ENCODE measurements around the gene AKT1.

AKT1 gene

DNA sequence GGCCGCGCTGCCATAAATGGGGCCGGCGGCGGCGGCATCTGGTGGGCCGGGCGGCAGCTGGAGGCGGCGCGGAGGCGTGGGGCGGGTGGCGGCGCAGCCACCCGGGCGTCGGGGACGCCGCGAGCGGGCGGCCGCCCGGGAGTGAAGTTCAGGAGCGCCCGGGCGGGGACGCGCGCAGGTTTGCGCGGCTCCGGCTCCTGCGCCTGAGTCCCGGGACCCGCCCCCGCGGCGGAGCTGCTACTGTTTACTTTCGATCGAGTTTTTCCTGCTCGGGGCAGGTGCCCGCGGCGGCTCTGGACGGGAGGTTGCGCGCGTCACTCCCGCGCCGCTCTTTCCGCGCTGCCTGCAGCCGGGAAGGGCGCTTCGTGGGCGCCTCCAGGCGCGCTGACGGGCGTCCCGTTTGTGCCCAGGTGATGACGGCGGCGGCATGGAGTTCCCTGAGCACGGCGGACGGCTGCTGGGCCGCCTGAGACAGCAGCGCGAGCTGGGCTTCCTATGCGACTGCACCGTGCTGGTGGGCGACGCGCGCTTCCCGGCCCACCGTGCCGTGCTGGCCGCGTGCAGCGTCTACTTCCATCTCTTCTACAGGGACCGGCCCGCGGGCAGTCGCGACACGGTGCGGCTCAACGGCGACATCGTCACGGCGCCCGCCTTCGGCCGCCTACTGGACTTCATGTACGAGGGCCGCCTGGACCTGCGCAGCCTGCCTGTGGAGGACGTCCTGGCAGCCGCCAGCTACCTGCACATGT lies 5.4 kb upstream of the AKT1 start, which contains the start of gene ZBTB42:
TSS of gene ZBTB42 (plus strand) at position 331 of the 749 bp plus-strand sequence. CDS start at position 428, 97 bp downstream.
- no peaks in the 10 kb centered on the region for H4K20me1 ChIP-seq (ENCODE audit: control insufficient read depth, insufficient read depth, low read depth, low read length)
- TF ChIP-seq, protein P1, sequence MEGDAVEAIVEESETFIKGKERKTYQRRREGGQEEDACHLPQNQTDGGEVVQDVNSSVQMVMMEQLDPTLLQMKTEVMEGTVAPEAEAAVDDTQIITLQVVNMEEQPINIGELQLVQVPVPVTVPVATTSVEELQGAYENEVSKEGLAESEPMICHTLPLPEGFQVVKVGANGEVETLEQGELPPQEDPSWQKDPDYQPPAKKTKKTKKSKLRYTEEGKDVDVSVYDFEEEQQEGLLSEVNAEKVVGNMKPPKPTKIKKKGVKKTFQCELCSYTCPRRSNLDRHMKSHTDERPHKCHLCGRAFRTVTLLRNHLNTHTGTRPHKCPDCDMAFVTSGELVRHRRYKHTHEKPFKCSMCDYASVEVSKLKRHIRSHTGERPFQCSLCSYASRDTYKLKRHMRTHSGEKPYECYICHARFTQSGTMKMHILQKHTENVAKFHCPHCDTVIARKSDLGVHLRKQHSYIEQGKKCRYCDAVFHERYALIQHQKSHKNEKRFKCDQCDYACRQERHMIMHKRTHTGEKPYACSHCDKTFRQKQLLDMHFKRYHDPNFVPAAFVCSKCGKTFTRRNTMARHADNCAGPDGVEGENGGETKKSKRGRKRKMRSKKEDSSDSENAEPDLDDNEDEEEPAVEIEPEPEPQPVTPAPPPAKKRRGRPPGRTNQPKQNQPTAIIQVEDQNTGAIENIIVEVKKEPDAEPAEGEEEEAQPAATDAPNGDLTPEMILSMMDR (IDR thresholded peaks at IDR 0.05; ENCODE audit: low read depth, low read length, poor library complexity, severe bottlenecking) = no peak
- TF ChIP-seq EZH2phosphoT487 (IDR thresholded peaks at IDR 0.05; ENCODE audit: borderline replicate concordance, low read length) = no peak; the same call in 1 of the 2 replicates
- H3K27me3 ChIP-seq (ENCODE audit: control insufficient read depth, low read length) = peaks cover 61% of the 10 kb centered on the region
- H3K79me2 ChIP-seq (ENCODE audit: control insufficient read depth, low read length) = no peaks in the 10 kb centered on the region
- no peaks in the 10 kb centered on the region for H3K9me2 ChIP-seq (replicated peaks; ENCODE audit: control insufficient read depth, low read length)
- peaks cover 12% of the 10 kb centered on the region for H3F3A ChIP-seq (ENCODE audit: control insufficient read depth, insufficient read depth)
- H3K4me1 ChIP-seq (ENCODE audit: control insufficient read depth, low read length) = peaks cover 32% of the 10 kb centered on the region
- H3K4me2 ChIP-seq (ENCODE audit: low read length) = peak within 1 kb of the TSS; percentile 92
- H3K9me3 ChIP-seq (ENCODE audit: control insufficient read depth, insufficient read depth, low read length) = no peaks in the 10 kb centered on the region
- H3K27ac ChIP-seq (ENCODE audit: low read depth, low read length) = no peak within 1 kb of the TSS
- H3K4me3 ChIP-seq (ENCODE audit: low read length) = peak within 1 kb of the TSS; percentile 75
- H3K36me3 ChIP-seq (ENCODE audit: control insufficient read depth, low read length) = no peaks in the 10 kb centered on the region

GRCh38 chr14:104800015-104800770 lies 4.6 kb upstream of the AKT1 start:
- Histone ChIP-seq H3K27me3 (ENCODE audit: control insufficient read depth, low read length) (peaks cover 63% of the 10 kb centered on the region), H3K79me2 (ENCODE audit: control insufficient read depth, low read length) (no peaks in the 10 kb centered on the region), H3K4me2 (ENCODE audit: low read length) (peak overlapping the region; percentile 41), H3K4me3 (ENCODE audit: low read length) (peak overlapping the region; percentile 38), H3K9me3 (ENCODE audit: control insufficient read depth, insufficient read depth, low read length) (no peaks in the 10 kb centered on the region), H3K9me2 (replicated peaks; ENCODE audit: control insufficient read depth, low read length) (no peaks in the 10 kb centered on the region), H4K20me1 (ENCODE audit: control insufficient read depth, insufficient read depth, low read depth, low read length) (no peaks in the 10 kb centered on the region), H3F3A (ENCODE audit: control insufficient read depth, insufficient read depth) (peaks cover 12% of the 10 kb centered on the region), H3K27ac (ENCODE audit: low read depth, low read length) (no peak overlapping the region), H3K4me1 (ENCODE audit: control insufficient read depth, low read length) (peaks cover 35% of the 10 kb centered on the region), H3K36me3 (ENCODE audit: control insufficient read depth, low read length) (no peaks in the 10 kb centered on the region)
- TF ChIP-seq, protein P1 (IDR thresholded peaks at IDR 0.05; ENCODE audit: low read depth, low read length, poor library complexity, severe bottlenecking) = no peak
- TF ChIP-seq EZH2phosphoT487 (IDR thresholded peaks at IDR 0.05; ENCODE audit: borderline replicate concordance, low read length) = peak; percentile 78; the same call in 1 of the 2 replicates

- Histone ChIP-seq H3K36me3 (ENCODE audit: control insufficient read depth, low read length) (no peaks in the 10 kb centered on the region), H3K9me2 (replicated peaks; ENCODE audit: control insufficient read depth, low read length) (no peaks in the 10 kb centered on the region), H3K27me3 (ENCODE audit: control insufficient read depth, low read length) (peaks cover 63% of the 10 kb centered on the region), H3K4me2 (ENCODE audit: low read length) (peak overlapping the region; percentile 41), H3K4me1 (ENCODE audit: control insufficient read depth, low read length) (peaks cover 33% of the 10 kb centered on the region), H3K27ac (ENCODE audit: low read depth, low read length) (no peak overlapping the region), H3K4me3 (ENCODE audit: low read length) (peak overlapping the region; percentile 38), H3K9me3 (ENCODE audit: control insufficient read depth, insufficient read depth, low read length) (no peaks in the 10 kb centered on the region), H3K79me2 (ENCODE audit: control insufficient read depth, low read length) (peaks cover 6% of the 10 kb centered on the region), H4K20me1 (ENCODE audit: control insufficient read depth, insufficient read depth, low read depth, low read length) (peaks cover 3% of the 10 kb centered on the region; the same call in 1 of the 2 replicates), H3F3A (ENCODE audit: control insufficient read depth, insufficient read depth) (peaks cover 12% of the 10 kb centered on the region)
- TF ChIP-seq, protein P1 (IDR thresholded peaks at IDR 0.05; ENCODE audit: low read depth, low read length, poor library complexity, severe bottlenecking) = no peak
- no peak for TF ChIP-seq EZH2phosphoT487 (IDR thresholded peaks at IDR 0.05; ENCODE audit: borderline replicate concordance, low read length)
Measured at GRCh38 chr14:104799244-104800014, 3.9 kb upstream of the AKT1 start.

Measured in DOHH2 (cell line).